Measurements from ENCODE around the gene ADGRB3. TPM values are rescaled to one million over a fixed set of nuclear protein-coding genes. Genes with fewer than 3 reads are reported as not detected.

The ADGRB3 gene
- total and polyA plus RNA-seq, 7 donors, result 0.60 to 11.5 (median 9.7) TPM; not detected in 1

DNA sequence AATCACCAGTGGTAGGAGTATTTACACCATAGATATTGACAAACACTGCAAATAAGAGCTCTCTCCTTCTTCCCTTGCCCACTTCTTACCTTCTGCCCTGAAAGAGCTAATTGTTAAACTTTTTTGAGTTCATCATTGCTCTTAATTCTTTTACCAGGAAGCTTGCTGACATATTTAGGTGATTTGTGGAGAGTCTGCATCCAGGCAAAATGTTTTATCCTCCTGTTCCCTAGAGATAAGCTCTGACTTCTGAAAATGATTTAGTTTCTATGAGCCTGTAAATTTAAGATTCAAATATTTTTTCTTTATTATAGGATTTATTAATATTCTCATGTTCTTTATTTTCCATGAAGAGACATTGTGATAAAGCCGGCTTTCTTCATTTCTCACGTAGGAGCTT is 81.5 kb downstream of the ADGRB3 start:
- TF ChIP-seq POLR2A (IDR thresholded peaks at IDR 0.05) (no peak), EP300 (IDR thresholded peaks at IDR 0.05) (no peak), POLR2AphosphoS5 (IDR thresholded peaks at IDR 0.05) (no peak)
- TF ChIP-seq, protein P1, sequence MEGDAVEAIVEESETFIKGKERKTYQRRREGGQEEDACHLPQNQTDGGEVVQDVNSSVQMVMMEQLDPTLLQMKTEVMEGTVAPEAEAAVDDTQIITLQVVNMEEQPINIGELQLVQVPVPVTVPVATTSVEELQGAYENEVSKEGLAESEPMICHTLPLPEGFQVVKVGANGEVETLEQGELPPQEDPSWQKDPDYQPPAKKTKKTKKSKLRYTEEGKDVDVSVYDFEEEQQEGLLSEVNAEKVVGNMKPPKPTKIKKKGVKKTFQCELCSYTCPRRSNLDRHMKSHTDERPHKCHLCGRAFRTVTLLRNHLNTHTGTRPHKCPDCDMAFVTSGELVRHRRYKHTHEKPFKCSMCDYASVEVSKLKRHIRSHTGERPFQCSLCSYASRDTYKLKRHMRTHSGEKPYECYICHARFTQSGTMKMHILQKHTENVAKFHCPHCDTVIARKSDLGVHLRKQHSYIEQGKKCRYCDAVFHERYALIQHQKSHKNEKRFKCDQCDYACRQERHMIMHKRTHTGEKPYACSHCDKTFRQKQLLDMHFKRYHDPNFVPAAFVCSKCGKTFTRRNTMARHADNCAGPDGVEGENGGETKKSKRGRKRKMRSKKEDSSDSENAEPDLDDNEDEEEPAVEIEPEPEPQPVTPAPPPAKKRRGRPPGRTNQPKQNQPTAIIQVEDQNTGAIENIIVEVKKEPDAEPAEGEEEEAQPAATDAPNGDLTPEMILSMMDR (IDR thresholded peaks at IDR 0.05), result no peak
- H3K27me3 ChIP-seq, result no peaks in the 10 kb centered on the region
- H3K27ac ChIP-seq, result no peak overlapping the region
- H3K36me3 ChIP-seq, result no peaks in the 10 kb centered on the region
- H3K4me1 ChIP-seq, result no peaks in the 10 kb centered on the region
- no peak for DNase-seq
- WGBS, 2 donors, result 78 to 87% methylated on average over 2 of the region's 2 CpGs
- intact Hi-C loops (cut with DNase I), result no loop called here
- H3K9me3 ChIP-seq, result no peaks in the 10 kb centered on the region
- no peak overlapping the region for H3K4me3 ChIP-seq

DNA sequence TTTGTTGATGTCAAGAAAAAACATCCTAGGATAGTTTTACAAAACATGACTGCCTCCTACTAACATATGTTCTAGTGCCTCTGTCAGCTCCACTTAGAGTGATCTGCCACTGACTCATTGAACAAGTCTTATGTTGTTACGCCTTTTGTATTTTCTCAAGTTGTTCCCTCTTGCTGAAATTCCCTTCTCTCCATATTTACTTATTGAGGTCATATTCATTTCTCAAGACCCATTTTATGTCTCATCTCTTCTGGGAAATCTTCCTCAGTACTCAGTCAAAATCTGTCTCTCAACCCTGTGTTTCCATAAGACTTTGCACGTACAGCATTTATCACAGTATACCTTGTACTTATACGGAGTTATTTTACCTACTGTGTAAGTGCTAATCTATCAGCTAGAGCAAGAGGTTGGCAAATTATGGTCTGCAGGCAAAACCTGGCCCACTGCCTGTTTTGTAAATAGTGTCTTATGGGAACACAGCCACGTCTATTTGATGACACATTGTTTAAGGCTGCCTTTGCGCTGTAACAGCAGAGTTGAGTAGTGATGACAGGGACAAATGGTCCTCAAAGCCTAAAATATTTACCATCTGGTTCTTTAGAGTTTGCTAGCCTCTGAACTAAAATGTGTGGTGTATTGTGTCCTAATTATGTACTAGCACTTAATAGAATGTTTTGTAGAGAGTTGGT is 83.4 kb downstream of the ADGRB3 start:
- intact Hi-C loops (cut with DNase I), result no loop called here
- 69 to 78% methylated on average over 5 of the region's 5 CpGs for WGBS, 2 donors
- Histone ChIP-seq H3K4me1 (no peaks in the 10 kb centered on the region), H3K27ac (no peak overlapping the region), H3K9me3 (no peaks in the 10 kb centered on the region), H3K36me3 (no peaks in the 10 kb centered on the region), H3K27me3 (no peaks in the 10 kb centered on the region), H3K4me3 (no peak overlapping the region)
- no peak for TF ChIP-seq POLR2AphosphoS5 (IDR thresholded peaks at IDR 0.05)
- TF ChIP-seq EP300 (IDR thresholded peaks at IDR 0.05), result no peak
- TF ChIP-seq, protein P1 (IDR thresholded peaks at IDR 0.05), result no peak
- TF ChIP-seq POLR2A (IDR thresholded peaks at IDR 0.05), result no peak
- no peak for DNase-seq

DNA sequence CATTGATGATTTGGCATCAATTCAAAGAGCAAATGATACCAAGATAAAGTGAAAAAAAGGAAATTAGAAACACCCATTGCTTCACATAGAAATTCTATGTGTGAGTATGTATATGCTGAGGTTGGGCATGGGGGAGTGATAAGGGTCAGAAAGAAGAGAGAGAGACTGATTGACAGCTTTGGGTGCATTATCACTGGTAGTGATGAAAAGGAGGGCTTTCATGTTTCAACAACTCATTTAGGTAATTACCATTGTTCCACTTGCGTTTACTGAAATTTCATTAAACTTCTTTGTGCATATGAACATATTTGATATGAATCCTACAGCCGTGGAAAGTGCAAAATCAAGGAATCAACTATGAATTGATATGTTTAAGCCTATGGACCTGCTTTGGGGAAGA is 84.7 kb downstream of the ADGRB3 start:
- Histone ChIP-seq H3K4me1 (no peaks in the 10 kb centered on the region), H3K4me3 (no peak overlapping the region), H3K9me3 (no peaks in the 10 kb centered on the region), H3K27ac (no peak overlapping the region), H3K27me3 (no peaks in the 10 kb centered on the region), H3K36me3 (no peaks in the 10 kb centered on the region)
- no peak for TF ChIP-seq POLR2A (IDR thresholded peaks at IDR 0.05)
- TF ChIP-seq EP300 (IDR thresholded peaks at IDR 0.05), result no peak
- TF ChIP-seq POLR2AphosphoS5 (IDR thresholded peaks at IDR 0.05), result no peak
- TF ChIP-seq, protein P1 (IDR thresholded peaks at IDR 0.05), result no peak
- 86 to 92% methylated on average over 2 of the region's 2 CpGs for WGBS, 2 donors
- DNase-seq, result no peak
- intact Hi-C loops (cut with DNase I), result no loop called here

DNA sequence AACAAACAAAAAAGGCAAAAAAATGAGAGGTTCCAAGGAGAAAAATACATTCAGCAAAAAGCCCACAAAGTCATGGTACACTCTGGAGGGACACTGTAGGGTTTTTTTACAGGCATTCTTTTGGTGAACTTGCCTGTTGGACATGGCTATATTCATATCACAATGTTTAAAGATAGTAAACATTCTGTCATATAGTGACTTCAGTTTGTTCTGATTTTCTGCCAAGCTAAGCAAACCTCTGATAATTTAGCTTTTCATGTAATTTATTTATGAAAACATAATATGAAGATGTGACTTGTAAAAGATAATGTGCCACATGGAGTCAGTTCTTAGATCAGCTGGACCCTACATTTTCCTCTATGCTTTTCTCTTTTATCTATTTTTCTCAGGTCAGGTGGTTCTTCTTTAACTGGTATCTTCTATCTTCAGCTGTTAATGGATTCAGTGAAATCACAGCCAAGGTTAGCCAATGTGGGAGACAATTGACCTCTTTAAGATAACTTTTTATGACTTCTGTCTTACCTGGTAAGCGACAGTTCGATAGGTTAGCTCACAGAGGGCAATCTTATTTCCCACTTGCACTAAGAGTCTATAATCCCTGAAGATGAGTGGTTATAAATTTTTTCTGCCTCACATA is 87.9 kb downstream of the ADGRB3 start:
- H3K36me3 ChIP-seq, result no peaks in the 10 kb centered on the region
- H3K4me1 ChIP-seq, result no peaks in the 10 kb centered on the region
- H3K9me3 ChIP-seq, result no peaks in the 10 kb centered on the region
- intact Hi-C loops (cut with DNase I), result no loop called here
- WGBS, 2 donors, result 58 to 85% methylated on average over 2 of the region's 2 CpGs
- H3K27ac ChIP-seq, result no peak overlapping the region
- TF ChIP-seq EP300 (IDR thresholded peaks at IDR 0.05) (no peak), POLR2A (IDR thresholded peaks at IDR 0.05) (no peak), POLR2AphosphoS5 (IDR thresholded peaks at IDR 0.05) (no peak)
- TF ChIP-seq, protein P1 (IDR thresholded peaks at IDR 0.05), result no peak
- H3K4me3 ChIP-seq, result no peak overlapping the region
- no peak for DNase-seq
- H3K27me3 ChIP-seq, result no peaks in the 10 kb centered on the region

Data from sigmoid colon (tissue), 7 donors.